B cell (primary cell): ENCODE results near the gene ABCG1. TPM values are rescaled to one million over a fixed set of nuclear protein-coding genes. Genes with fewer than 3 reads are reported as not detected.

ENCODE experiments used
- ATAC-seq: fragments of 200-7000 bp; cut with Tn5 transposase; one replicate; pipeline ENCODE4 v1.10.0; 2021; ENCODE audit warnings: low read depth, mild to moderate bottlenecking, moderate number of reproducible peaks, moderate library complexity
- CTCF ChIA-PET: fragments of 350-600 bp; sonication (Branson Sonifier 250); formaldehyde crosslinking; loops from one replicate; lab custom pipeline; 2021; ENCODE audit warnings: antibody characterized with exemption, inconsistent platforms; lab: Charles Lee
- POLR2A ChIA-PET: fragments of 350-600 bp; sonication (Branson Sonifier 250); formaldehyde crosslinking; loops from one replicate; lab custom pipeline; 2021; ENCODE audit warnings: antibody characterized with exemption; lab: Charles Lee
- DNase-seq: peaks from one replicate; pipeline ENCODE4 v3.0.0; 2013
- H2AFZ ChIP-seq: 2 replicates; pipeline ENCODE4 v1.6.1; 2012; ENCODE audit warnings: mild to moderate bottlenecking, low read depth, low read length; ENCODE audit not compliant: insufficient read depth, poor library complexity, severe bottlenecking
- H3K27ac ChIP-seq, 2 donors: 1 replicate in 1 of 2; 2 replicates in 1 of 2; pipeline ENCODE4 v1.5.1; 2012 to 2013; ENCODE audit warnings: low read length in 2 of 2, mild to moderate bottlenecking in 2 of 2, moderate library complexity in 1 of 2
- H3K27me3 ChIP-seq, 4 experiments: fragments of 200-600 bp in 1 of 4; sonication (generic) in 1 of 4; replicated peaks in 1 of 4; 1 replicate in 2 of 4; 2 replicates in 2 of 4; pipeline versions ENCODE4 v1.6.1 to v1.7.0; 2013 to 2016; ENCODE audit warnings: low read length in 3 of 4, mild to moderate bottlenecking in 2 of 4, mixed read lengths in 1 of 4, moderate library complexity in 1 of 4; ENCODE audit not compliant: insufficient read depth in 4 of 4, control insufficient read depth in 3 of 4; ENCODE audit errors: control extremely low read depth in 1 of 4
- H3K36me3 ChIP-seq, 2 experiments: replicated peaks in 1 of 2; 1 replicate in 1 of 2; 2 replicates in 1 of 2; pipeline versions ENCODE4 v1.6.1 to v1.7.1; 2013; ENCODE audit warnings: low read length in 1 of 2; ENCODE audit not compliant: insufficient read depth in 2 of 2, control insufficient read depth in 1 of 2; ENCODE audit errors: control extremely low read depth in 1 of 2, extremely low read depth in 1 of 2
- H3K4me1 ChIP-seq, 2 donors: fragments of 200-600 bp in 1 of 2; sonication (generic) in 1 of 2; 1 replicate in 1 of 2; 2 replicates in 1 of 2; pipeline versions ENCODE4 v1.5.1 to v1.6.1; 2013 to 2017; ENCODE audit warnings: low read length in 2 of 2; ENCODE audit not compliant: control insufficient read depth in 2 of 2, insufficient read depth in 2 of 2
- H3K4me2 ChIP-seq: replicated peaks from 2 replicates; pipeline ENCODE3; 2012; ENCODE audit warnings: mild to moderate bottlenecking, low read depth, low read length; ENCODE audit not compliant: poor library complexity, severe bottlenecking
- H3K4me3 ChIP-seq, 5 experiments: fragments of 200-600 bp in 1 of 5; sonication (generic) in 1 of 5; 1 replicate in 3 of 5; 2 replicates in 2 of 5; pipeline versions ENCODE4 v1.5.1 to v1.7.0; 2011 to 2016; ENCODE audit warnings: low read length in 4 of 5, mild to moderate bottlenecking in 4 of 5, low read depth in 2 of 5, control low read depth in 1 of 5, moderate library complexity in 1 of 5; ENCODE audit not compliant: insufficient read depth in 1 of 5; ENCODE audit errors: control extremely low read depth in 1 of 5, extremely low read depth in 1 of 5
- H3K79me2 ChIP-seq: fragments of 200-600 bp; sonication (generic); one replicate; pipeline ENCODE4 v1.6.0; 2016; ENCODE audit warnings: low read length; ENCODE audit not compliant: control insufficient read depth, insufficient read depth
- H3K9ac ChIP-seq: fragments of 200-600 bp; sonication (generic); 2 replicates; pipeline ENCODE4 v1.6.1; 2017; ENCODE audit warnings: mild to moderate bottlenecking, low read length, moderate library complexity
- H3K9me3 ChIP-seq, 3 donors: one replicate each; pipeline versions ENCODE4 v1.6.1 to v1.7.1; 2013; ENCODE audit warnings: low read length in 2 of 3; ENCODE audit not compliant: control insufficient read depth in 2 of 3, insufficient read depth in 1 of 3; ENCODE audit errors: control extremely low read depth in 1 of 3
- H4K20me1 ChIP-seq: 2 replicates; pipeline ENCODE4 v1.6.0; 2012; ENCODE audit warnings: mild to moderate bottlenecking, low read length; ENCODE audit not compliant: insufficient read depth, control insufficient read depth, poor library complexity, severe bottlenecking
- H3K27ac Mint-ChIP-seq: one replicate; pipeline ENCODE4 v1.8.0; 2021; ENCODE audit warnings: mixed read lengths
- H3K27me3 Mint-ChIP-seq: one replicate; pipeline ENCODE4 v1.8.0; 2021; ENCODE audit warnings: mixed read lengths
- H3K4me1 Mint-ChIP-seq: one replicate; pipeline ENCODE4 v1.8.0; 2021; ENCODE audit warnings: mixed read lengths
- H3K4me3 Mint-ChIP-seq: one replicate; pipeline ENCODE4 v1.8.0; 2021; ENCODE audit warnings: mixed read lengths
- H3K9me3 Mint-ChIP-seq: one replicate; pipeline ENCODE4 v1.8.0; 2022; ENCODE audit warnings: mixed read lengths; ENCODE audit not compliant: insufficient read depth
- CTCF ChIP-seq: fragments of 200-600 bp; IDR thresholded peaks from one replicate; pipeline ENCODE4 v1.8.0; 2022; ENCODE audit warnings: antibody characterized with exemption, mild to moderate bottlenecking
- EZH2 ChIP-seq: IDR thresholded peaks from 2 replicates; pipeline ENCODE4 v1.6.1; 2012; ENCODE audit warnings: borderline replicate concordance, low read depth, mild to moderate bottlenecking, moderate library complexity, low read length; ENCODE audit not compliant: insufficient read depth, poor library complexity, severe bottlenecking
- WGBS: methylation state at CpG from one replicate; pipeline ENCODE4 v1.1.5; 2013; ENCODE audit warnings: missing lambda C conversion rate; ENCODE audit not compliant: insufficient coverage; 5-methylcytosine and 5-hydroxymethylcytosine counted together
- intact Hi-C: fragments of 100-400 bp; cut with micrococcal nuclease; formaldehyde crosslinking; loops from one replicate; pipeline ENCODE4 v1.10.0; 2022
- polyA plus RNA-seq: library from polyadenylated mRNA; depleted of rRNA; stranded (reverse); fragments of >200 nt; gene quantifications from 2 replicates; pipeline ENCODE4 v1.2.3, GENCODE V29; 2012
- total RNA-seq, 2 donors: library from RNA; stranded (reverse); fragments of 120-200 nt in 1 of 2; gene quantifications; 1 replicate in 1 of 2; 2 replicates in 1 of 2; pipeline versions ENCODE4 v1.2.3 to v1.2.4, GENCODE V29; 2013 to 2022

The ABCG1 gene
- total and polyA plus RNA-seq, 2 donors (not counting 1 experiment from before 2014, with no cell fraction given): 8.7 to 27.5 TPM

DNA sequence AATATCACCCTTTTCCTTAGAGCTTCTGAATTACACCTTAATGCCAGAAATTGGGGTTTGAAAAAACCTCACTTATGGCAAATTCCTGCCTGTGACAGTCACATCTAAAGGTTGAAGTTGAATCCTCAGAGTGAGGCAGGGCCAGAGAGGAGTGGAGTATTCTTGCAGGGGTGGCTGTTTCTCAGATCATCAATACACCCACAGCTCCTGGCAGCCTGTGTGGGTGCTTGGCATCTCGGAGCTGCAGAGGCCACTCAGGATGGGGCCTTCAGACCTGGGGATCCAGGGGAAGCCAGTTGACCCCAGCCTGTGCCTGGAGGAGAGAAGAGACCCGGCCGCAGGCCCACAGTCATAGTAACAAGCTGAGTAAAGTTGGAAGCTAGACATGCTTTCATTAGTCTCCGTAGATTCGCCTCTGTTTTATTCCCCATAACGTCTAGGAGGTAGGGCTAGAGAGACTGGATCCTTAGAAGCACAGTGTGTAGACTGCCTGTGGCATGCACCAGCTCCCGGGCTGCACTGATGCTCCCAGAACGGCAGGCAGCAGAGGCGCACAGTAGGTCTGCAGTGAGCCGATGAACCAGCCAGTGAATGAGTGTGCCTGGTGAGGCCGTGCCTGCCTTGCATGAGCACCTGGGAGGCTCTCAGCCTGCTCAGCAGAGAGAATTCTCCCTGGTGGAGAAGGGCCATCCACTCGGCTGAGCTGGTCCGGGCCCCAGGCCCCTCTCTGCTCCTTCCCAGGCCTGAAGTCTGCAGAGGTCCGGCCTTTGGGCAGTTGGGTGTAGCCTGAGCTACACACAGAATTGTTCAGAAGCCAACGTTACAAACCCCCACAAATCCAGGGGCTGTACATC, 53.4 kb downstream of the ABCG1 start:
- H3K36me3 ChIP-seq: peaks cover 0 to 47% of the 10 kb centered on the region in 2 experiments
- ChIA-PET POLR2A (no interaction called here), CTCF (interaction anchor here (1.0 to 3.6 kb wide), 2 partner anchors 14 to 127 kb away, joined by 3 to 16 read pairs; no protein-coding TSS in a partner anchor)
- no peak for TF ChIP-seq CTCF
- no peak overlapping the region for H3K4me2 ChIP-seq
- ATAC-seq: no peak
- no peaks in the 10 kb centered on the region for H3K27me3 ChIP-seq
- Mint-ChIP-seq H3K4me3 (no peak overlapping the region), H3K4me1 (peaks cover 17% of the 10 kb centered on the region), H3K27me3 (no peaks in the 10 kb centered on the region), H3K9me3 (no peaks in the 10 kb centered on the region), H3K27ac (no peak overlapping the region)
- H4K20me1 ChIP-seq: peaks cover 47% of the 10 kb centered on the region
- H3K4me3 ChIP-seq: no peak overlapping the region
- H2AFZ ChIP-seq: no peak overlapping the region
- peaks cover 0 to 3% (median 0%) of the 10 kb centered on the region in 3 donors for H3K9me3 ChIP-seq
- peaks cover 24% of the 10 kb centered on the region for H3K79me2 ChIP-seq
- no peak overlapping the region for H3K27ac ChIP-seq
- 95% methylated on average over 13 of the region's 15 CpGs for WGBS
- H3K4me1 ChIP-seq: peaks cover 22 to 25% of the 10 kb centered on the region in 2 donors
- H3K9ac ChIP-seq: no peak overlapping the region
- intact Hi-C loops: no loop called here
- DNase-seq: no peak

- Histone ChIP-seq H3K36me3 (peaks cover 0 to 53% of the 10 kb centered on the region in 2 experiments), H3K27ac (no peak overlapping the region), H3K9me3 (peaks cover 0 to 3% (median 0%) of the 10 kb centered on the region in 3 donors), H3K27me3 (no peaks in the 10 kb centered on the region), H4K20me1 (peaks cover 43% of the 10 kb centered on the region), H3K4me1 (peaks cover 15 to 17% of the 10 kb centered on the region in 2 donors), H3K9ac (no peak overlapping the region), H3K4me3 (no peak overlapping the region), H3K4me2 (no peak overlapping the region), H3K79me2 (peaks cover 16% of the 10 kb centered on the region), H2AFZ (no peak overlapping the region)
- ChIA-PET POLR2A (no interaction called here), CTCF (interaction anchor here (3.6 kb wide), 1 partner anchor 14 kb away, joined by 16 read pairs; no protein-coding TSS in a partner anchor)
- intact Hi-C loops: no loop called here
- Mint-ChIP-seq H3K4me1 (peaks cover 12% of the 10 kb centered on the region), H3K27me3 (no peaks in the 10 kb centered on the region), H3K9me3 (no peaks in the 10 kb centered on the region), H3K4me3 (no peak overlapping the region), H3K27ac (no peak overlapping the region)
- DNase-seq (no peak), ATAC-seq (no peak)
- TF ChIP-seq CTCF: no peak
- no peak for TF ChIP-seq EZH2
- WGBS: 97% methylated on average over 26 of the region's 29 CpGs
Measured at GRCh38 chr21:42272984-42273600, 54.2 kb downstream of the ABCG1 start.
